GM19099 (cell line): ENCODE data around the gene NRTN.

Source experiments
- POLR2A ChIP-seq: IDR thresholded peaks from 3 replicates; pipeline ENCODE4 v1.6.1; 2011; ENCODE audit warnings: low read depth; ENCODE audit not compliant: insufficient read length; ENCODE audit errors: extremely low read depth

Gene NRTN

DNA sequence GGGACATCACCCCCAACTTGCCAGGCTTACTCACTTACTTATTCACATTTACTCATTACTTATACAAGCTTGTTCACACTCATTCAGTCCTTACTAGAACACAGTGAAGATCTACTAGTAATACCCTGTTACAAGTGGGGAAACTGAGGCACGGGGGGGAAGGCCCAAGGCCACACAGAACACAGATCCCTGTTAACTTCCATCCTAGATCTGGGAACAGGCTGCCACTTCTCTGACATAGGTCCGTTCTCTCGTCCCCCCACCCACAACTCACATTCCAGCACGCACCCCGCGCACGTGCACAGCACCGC is 1.5 kb upstream of the NRTN start:
- no peak for TF ChIP-seq POLR2A

DNA sequence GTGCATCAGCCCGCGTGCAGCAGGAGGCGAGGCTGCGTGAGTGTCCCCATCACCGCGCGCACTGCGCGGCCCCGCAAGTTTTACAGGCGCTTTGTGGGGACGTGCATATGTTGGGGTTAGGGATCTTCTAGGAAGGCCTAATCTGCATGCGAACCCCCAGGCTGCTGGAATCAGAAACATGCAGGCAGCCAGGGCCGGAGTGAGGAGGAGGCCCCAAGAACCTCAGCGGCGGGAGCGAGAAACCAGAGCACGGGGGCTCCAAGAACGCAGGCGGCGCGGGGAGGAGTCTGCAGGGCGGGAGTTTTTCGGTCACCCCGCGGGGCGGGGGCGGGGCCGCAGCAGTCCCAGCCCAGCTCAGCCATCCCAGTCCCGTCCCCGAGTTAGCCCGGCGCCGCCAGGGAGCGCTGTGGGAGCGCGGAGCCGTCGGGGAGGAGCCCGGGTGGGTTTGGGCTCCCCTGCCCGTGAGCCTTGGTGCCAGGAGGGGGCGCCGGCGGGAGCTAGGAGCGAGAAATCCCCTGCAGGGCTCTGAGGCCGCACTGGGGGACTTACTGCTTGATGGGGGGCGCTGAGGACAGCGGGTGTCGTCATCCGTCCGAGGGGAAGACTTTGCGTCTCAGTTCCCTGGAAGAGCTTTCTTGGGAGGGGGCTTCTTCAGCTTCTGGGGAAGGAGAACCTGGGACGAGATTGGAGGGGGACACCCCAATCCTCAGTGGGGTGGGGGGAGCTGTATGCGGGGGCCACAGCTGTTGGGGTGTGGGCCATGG is 933 bp upstream of the NRTN start:
- no peak for TF ChIP-seq POLR2A

DNA sequence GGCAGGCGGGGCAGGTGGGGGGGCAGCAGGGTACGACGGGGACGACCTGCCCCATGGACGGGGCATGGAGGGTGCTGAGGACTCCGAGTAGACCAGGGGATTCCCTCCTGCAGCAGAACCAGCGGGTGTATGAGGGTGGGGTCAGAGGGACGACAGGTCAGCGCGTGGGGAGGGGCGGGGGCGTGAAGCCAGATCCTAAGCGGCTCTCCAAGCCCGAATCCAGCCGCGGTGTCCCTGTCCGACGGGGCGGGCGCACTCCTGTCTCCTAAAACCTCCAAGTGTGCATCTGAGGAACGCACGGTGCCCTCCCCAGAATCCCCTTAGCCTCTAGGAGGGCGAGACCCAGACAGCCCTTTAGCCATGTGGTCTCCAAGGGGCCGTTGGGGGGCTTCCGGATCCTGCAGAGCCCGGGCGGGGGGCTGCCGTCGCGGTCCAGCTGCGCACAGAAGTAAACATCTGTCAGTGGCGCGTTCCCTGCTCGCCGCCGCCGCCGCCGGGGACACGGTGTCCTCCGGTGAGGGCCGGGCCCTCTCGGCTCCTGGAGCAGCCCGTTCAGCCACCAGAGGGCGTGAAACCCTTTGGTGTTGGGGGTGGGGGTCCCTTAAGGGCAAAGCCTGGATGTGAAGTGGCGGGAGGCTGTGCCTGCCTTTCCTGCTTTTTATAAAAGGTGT is 730 bp downstream of the NRTN start:
- no peak for TF ChIP-seq POLR2A

DNA sequence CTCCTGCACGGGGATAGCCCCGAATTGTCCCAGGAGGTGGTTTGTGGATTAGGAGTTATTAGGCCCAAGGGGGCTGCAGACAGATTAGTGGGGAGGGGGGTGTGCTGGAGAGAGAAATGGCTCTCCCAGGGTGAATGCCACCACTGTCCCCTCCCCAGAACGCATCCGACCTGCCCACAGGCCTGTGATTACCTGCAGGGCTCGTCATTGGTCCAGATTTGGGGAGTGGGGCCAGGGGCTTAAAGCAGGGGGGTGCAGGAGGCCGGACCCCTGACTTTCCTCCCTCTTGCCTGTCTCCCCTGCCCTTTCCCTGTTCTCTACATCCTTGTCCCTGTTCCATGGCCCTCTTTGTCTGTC is 1.2 kb downstream of the NRTN start:
- TF ChIP-seq POLR2A: no peak

DNA sequence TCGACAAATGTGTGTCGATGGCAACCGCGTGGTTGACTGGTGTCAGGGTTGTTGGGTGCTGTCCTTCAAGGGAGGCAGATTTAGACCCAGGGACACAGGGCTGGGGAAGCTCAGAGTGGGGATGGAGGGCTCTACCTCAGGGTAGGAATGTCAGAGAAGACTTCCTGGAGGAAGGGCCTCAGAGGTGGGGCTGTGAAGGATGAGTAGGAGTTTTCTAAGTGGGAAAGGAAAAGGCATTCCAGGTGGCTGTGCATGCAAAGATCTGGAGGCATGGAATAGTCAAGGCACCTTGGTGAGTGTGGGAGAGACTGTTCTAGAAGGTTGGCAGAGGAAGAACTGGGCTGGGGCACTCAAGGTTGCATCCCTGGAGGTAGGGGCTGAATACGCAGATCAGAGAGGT is 2.0 kb downstream of the NRTN start:
- TF ChIP-seq POLR2A: no peak

DNA sequence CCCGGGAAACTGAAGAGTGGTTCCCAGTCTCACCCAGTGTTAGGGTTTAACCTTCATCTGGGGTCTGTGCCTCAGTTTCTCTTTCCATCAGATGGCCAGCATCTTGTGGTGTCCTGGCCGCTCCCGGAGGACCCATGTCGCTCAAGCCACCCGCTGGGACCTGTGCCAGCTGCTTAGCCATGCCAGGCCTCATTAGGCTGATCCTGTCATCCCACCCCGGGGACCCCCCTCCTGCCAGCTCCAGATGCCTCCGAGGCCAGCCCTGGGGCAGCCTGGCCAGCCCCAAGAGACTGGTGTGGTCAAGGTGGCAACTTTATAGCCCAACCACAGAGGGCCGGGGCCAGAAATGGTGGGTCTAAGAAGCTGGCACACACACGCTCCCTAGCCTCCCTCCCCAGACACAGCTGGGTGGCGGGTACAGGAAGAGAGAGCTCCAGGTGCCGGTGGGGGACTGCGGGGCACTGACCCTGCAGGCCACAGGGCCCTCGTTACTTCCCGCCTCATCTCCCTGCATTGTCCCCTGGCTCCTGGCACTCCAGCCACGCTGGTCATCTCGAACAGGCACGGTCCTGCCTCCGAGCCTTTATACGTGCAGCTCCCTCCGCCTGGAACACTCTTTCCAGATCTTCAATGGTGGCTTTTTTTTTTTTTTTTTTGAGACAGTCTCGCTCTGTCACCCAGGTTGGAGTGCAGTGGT is 3.4 kb downstream of the NRTN start:
- TF ChIP-seq POLR2A: no peak

DNA sequence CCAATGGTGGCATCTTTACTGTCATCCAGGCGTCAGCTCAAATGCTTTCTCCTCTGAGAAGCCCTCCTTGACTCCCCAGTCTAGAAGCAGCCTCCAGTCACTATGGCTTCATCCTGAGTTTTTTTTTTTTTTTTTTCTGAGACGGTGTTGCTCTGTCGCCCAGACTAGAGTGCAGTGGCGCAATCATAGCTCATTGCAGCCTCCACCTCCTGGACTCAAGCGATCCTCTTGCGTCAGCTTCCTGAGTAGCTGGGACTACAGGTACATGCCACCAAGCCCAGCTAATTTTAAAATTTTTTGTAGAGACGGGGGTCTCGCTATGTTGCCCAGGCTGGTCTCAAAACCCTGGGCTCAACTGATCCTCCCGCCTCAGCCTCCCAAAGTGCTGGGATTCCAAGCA is 4.2 kb downstream of the NRTN start:
- TF ChIP-seq POLR2A: no peak

DNA sequence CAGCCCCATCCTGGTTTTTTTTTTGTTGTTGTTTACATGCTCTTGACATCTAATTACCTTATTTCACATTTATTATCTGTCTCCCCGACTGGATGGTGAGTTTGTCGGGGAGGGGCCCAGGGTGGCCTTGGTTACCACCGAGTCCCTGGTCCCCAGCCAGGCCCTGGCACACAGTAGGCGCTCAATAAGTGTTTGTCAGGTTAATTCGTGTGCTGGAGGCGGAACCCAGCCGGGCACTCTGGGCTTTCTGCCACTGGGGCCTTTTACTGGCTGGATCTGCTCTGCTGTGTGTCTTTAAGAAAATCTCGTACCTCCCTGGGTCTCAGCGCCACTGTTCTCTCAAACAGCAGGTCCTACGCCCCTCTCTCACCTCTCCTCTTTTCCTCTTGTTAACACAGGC is 4.6 kb downstream of the NRTN start:
- TF ChIP-seq POLR2A: no peak

DNA sequence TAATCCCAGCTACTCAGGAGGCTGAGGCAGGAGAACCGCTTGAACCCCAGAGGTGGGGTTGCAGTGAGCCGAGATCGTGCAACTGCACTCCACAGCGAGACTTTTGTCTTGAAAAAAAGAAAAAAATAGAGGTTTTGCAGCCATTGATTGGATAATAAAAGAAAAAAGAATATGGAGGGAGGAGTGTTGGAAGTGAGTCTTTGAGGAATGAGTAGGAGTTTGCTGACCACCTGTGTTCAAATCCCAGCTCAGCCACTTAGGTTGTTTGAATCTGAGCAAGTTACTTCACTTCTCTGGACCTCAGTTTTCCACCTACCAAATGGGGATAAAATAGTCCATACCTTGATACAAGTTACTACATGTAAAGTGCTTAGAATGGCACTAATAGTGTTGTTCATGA is 6.2 kb downstream of the NRTN start:
- TF ChIP-seq POLR2A: no peak

DNA sequence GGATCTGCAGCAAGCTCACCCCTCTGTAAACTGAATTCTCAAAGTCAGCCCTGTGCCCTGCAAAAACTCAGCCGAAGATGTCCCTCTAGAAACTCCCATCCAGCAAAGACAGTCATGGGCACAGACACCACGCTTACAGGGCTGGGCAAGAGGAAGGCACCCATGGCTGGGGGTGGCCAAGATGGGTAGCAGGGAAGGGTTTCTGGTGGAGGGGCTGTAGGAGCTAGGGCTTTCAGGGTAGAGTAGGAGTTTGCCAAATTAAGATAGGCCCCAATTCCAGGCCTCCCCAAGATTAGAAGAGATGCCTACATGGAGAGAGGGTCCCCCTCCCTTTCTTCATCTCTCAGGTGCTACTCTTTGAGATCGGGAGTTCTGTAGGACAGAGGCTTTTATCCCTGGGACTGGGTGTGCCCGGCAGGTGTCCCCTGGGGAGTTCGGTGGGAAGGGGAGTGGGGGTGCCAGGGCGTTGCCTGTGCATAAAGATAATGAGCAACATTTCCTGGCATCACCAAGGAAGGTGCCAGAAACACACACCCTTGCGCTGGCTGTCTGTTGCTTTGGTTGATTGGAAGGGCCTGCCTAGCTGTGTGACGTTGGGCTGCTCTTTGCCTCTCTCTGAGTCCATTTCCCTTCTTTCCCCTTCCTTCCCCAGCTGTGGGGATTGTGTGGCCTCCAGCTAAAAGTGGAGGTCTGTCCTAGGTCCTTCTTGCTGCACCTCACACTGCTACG is 9.4 kb downstream of the NRTN start:
- no peak for TF ChIP-seq POLR2A

DNA sequence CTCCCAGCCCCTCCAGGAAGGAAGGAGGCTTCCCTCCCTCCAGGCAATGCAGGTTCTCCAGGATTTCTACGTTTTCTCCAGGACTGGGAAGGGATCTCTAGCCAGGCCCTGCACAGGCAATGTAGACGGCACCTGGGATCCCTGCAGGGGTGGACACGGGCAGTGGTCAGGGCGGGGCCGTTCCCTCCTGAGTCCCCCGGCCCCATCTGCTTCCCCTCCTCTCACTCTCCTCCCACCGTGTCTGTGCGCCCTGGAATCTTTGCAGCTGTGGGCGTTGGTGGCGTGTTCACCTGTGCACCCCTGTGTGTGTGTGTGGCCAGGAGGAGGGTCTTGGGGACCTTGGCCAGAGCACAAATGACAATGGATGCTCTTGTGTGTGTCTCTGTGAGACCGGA is 10.0 kb downstream of the NRTN start:
- TF ChIP-seq POLR2A: no peak

DNA sequence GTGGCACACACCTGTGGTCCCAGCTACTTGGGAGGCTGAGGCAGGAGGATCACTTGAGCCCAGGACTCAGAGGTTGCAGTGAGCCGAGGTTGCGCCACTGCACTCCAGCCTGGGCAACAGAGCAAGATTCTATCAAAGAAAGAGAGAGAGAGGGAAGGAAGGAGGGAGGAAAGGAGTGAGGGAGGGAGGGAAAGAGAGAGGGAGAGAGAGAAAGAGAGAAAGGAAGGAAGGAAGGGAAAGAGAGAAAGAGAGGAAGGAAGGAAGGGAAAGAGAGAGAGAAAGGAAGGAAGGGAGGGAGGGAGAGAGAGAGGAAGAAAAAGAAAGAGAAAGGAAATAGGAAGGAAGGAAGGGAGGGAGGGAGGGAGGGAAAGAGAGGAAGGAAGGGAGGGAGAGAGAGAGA is 12.4 kb downstream of the NRTN start:
- no peak for TF ChIP-seq POLR2A

DNA sequence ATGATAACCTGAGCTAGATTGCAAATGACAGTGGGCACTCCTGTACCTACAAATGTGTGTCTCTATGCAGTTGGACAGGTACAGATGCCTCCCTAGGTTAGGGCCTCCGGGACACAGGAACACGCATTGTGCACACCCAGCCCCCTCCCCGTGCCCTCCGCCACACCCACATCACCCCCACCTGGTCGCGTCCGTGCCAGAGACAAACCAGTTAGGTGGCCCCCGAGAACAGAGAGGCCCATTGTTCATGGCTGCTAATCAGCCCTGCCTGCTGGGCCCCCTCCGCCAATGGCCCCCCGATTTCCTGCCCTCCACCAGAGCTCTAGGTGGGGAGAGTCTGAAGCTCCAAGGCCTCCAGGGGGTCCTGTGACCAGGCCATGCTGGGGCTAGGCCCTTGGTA is 13.7 kb downstream of the NRTN start:
- TF ChIP-seq POLR2A: no peak

DNA sequence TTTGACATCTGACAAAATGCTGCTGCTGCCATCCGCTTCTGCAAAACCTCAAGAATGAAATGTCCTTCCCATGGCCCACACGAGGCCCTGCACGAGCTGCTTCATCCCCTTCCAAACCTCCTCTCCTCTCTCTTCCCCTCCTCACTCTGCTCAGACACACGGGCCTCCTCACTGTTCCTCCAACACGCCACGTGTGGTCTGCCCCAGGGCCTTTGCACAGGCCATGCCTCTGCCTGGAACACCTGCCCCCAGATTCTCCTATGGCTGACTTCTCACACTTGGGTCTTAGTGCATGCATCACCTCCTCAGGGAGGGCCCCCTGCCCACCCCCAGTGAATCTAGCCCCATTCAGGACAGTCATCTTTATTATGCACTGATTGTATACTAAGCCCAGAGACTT is 15.9 kb downstream of the NRTN start:
- no peak for TF ChIP-seq POLR2A

DNA sequence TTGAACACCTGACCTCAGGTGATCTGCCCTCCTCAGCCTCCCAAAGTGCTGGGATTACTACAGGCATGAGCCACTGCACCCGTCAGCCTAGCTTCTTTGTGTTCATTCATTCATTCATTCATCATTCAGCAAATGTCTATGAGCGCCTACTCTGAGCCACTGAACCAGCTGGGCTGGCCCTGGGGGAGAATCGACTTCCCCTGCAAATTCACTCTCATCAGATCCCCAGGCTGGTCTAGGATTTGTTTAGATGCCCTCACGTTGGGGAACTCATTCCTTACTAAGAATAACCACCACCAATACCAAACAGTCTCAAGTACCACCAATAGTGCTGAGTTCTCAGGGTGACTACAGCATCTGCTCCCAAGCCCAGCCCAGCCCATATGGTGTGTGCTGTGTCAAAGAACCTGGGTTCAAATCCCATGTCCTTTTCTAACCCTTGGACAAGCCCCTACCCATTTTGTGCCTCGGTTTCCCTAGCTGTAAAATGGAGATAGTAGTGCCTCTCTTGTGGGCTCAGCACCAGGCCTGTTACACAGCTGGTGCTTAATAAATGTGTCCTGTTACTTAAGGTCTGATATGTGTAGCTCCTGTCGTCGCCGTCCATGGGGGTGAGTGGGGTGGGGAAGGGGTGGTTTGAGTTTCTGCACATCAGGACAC is 16.8 kb downstream of the NRTN start:
- TF ChIP-seq POLR2A: no peak

DNA sequence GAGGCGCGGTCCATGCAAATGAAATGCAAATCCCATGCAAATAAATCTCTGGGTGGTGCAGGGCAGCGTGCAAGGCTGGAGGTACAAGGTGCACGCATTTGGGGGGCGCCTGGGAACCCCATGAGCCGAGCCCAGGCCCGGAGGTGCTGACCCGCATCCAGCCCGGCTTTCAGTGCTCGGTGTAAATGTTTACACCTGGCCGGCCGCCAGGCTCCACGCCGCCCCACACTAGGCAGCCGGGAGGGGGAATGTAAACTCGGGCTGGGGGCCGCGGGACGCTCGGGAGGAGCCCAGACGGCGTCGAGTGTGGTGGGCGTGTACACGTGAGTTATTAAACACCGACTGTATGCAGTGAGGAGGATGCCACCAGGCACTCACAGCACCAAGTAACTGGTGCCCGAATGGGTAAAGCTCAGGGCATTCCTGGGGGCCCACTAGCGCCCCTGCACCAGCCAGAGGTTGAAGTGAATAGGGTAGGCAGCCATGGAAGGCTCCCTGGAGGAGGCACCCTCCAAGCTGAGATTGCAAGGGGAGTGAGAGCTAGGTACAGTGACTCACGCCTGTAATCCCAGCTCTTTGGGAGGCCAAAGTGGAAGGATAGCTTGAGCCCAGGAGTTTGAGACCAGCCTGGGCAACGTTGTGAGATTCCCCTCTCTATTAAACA is 17.4 kb downstream of the NRTN start:
- TF ChIP-seq POLR2A: no peak
